RPMI8226 (cell line): Measurements from ENCODE around the gene ZSCAN23.
"Not testable (repeated sequence)": the region's sequence is repeated elsewhere in the genome, so short reads cannot be mapped to it uniquely, and the experiment has no call there.

ENCODE experiments used
- DNase-seq: peaks from one replicate; pipeline ENCODE4 v3.0.0-alpha.2; 2015

Gene ZSCAN23

GRCh38 chr6:28443112-28443773 is at the start of gene ZSCAN23:
Gene ZSCAN23 (minus strand): TSS chr6:28443491. CDS start chr6:28436266, 7,225 bp downstream.
- DNase-seq, result peak; percentile 50

GRCh38 chr6:28491984-28492317 is 48.7 kb upstream of the ZSCAN23 start:
- no peak for DNase-seq

- DNase-seq, result no peak
These were observed 47.1 kb upstream of the ZSCAN23 start for GRCh38 chr6:28490205-28490890.

GRCh38 chr6:28489366-28490204 is 46.3 kb upstream of the ZSCAN23 start:
- DNase-seq, result peak; percentile 77

GRCh38 chr6:28488916-28489365 is 45.6 kb upstream of the ZSCAN23 start:
- DNase-seq, result peak; percentile 75

GRCh38 chr6:28486988-28487742 is 43.9 kb upstream of the ZSCAN23 start:
- DNase-seq, result no peak

- DNase-seq, result no peak
These were observed 43.2 kb upstream of the ZSCAN23 start for GRCh38 chr6:28486533-28486932.

- DNase-seq, result no peak
These were observed 42.2 kb upstream of the ZSCAN23 start for GRCh38 chr6:28485482-28485881.

GRCh38 chr6:28480253-28480932 is 37.1 kb upstream of the ZSCAN23 start:
- DNase-seq, result no peak

GRCh38 chr6:28478518-28478917 is 35.2 kb upstream of the ZSCAN23 start:
- DNase-seq, result no peak

- peak; percentile 72 for DNase-seq
These were observed 31.3 kb upstream of the ZSCAN23 start for GRCh38 chr6:28474441-28475219.

- DNase-seq, result not testable (repeated sequence)
These were observed 26.0 kb upstream of the ZSCAN23 start for GRCh38 chr6:28469153-28469745.

GRCh38 chr6:28468056-28468455 is 24.8 kb upstream of the ZSCAN23 start:
- DNase-seq, result no peak

- DNase-seq, result no peak
These were observed 19.1 kb upstream of the ZSCAN23 start for GRCh38 chr6:28462401-28462800.

- no peak for DNase-seq
These were observed 15.3 kb upstream of the ZSCAN23 start for GRCh38 chr6:28458568-28458967.

- DNase-seq, result no peak
These were observed 5.8 kb upstream of the ZSCAN23 start for GRCh38 chr6:28449056-28449455.

GRCh38 chr6:28447512-28447906 is 4.2 kb upstream of the ZSCAN23 start:
- not testable (repeated sequence) for DNase-seq

- no peak for DNase-seq
These were observed 3.7 kb upstream of the ZSCAN23 start for GRCh38 chr6:28446818-28447511.

GRCh38 chr6:28444759-28445158 is 1.5 kb upstream of the ZSCAN23 start:
- DNase-seq, result not testable (repeated sequence)

GRCh38 chr6:28442586-28442985 is 705 bp downstream of the ZSCAN23 start:
- DNase-seq, result no peak
